Right lobe of liver (tissue), 6 donors: ENCODE data around the gene HSD17B2. TPM values are rescaled to one million over a fixed set of nuclear protein-coding genes. Genes with fewer than 3 reads are reported as not detected.

ENCODE experiments used
- ATAC-seq, 4 donors: fragments of 200-7000 bp; cut with Tn5 transposase; one replicate each; pipeline ENCODE4 v1.9.1; 2020; ENCODE audit warnings: mild to moderate bottlenecking in 4 of 4, moderate library complexity in 4 of 4
- DNase-seq, 3 donors: peaks; one replicate each; pipeline ENCODE4 v3.0.0-alpha.2; 2020
- H3K27ac ChIP-seq, 3 donors: fragments of 200-600 bp; one replicate each; pipeline ENCODE4 v1.8.0; 2022
- H3K27me3 ChIP-seq, 2 donors: fragments of 200-600 bp; one replicate each; pipeline ENCODE4 v1.8.0; 2022
- H3K36me3 ChIP-seq, 4 donors: fragments of 200-600 bp; sonication (generic) in 1 of 4; one replicate each; pipeline versions ENCODE4 v1.5.1 to v1.8.0; 2017 to 2022; ENCODE audit warnings: control low read depth in 1 of 4
- H3K4me1 ChIP-seq, 4 donors: fragments of 200-600 bp; sonication (generic) in 1 of 4; one replicate each; pipeline versions ENCODE4 v1.5.1 to v1.8.0; 2017 to 2022; ENCODE audit warnings: control low read depth in 1 of 4
- H3K4me3 ChIP-seq, 3 donors: fragments of 200-600 bp; one replicate each; pipeline ENCODE4 v1.8.0; 2022
- H3K9me3 ChIP-seq, 4 donors: fragments of 200-600 bp; sonication (generic) in 1 of 4; one replicate each; pipeline versions ENCODE4 v1.5.1 to v1.8.0; 2017 to 2022; ENCODE audit warnings: control low read depth in 1 of 4
- CTCF ChIP-seq, 4 donors: fragments of 200-600 bp in 3 of 4; fragments of 450-650 bp in 1 of 4; IDR thresholded peaks; one replicate each; pipeline versions ENCODE4 v1.5.1 to v1.8.0; 2016 to 2022; ENCODE audit warnings: antibody characterized with exemption in 4 of 4, mild to moderate bottlenecking in 2 of 4
- POLR2A ChIP-seq: fragments of 450-650 bp; IDR thresholded peaks from one replicate; pipeline ENCODE4 v1.6.1; 2017; ENCODE audit warnings: antibody characterized with exemption, mild to moderate bottlenecking
- WGBS: methylation state at CpG from one replicate; pipeline ENCODE4 v1.1.6; 2018; ENCODE audit warnings: low coverage, low lambda C conversion rate; ENCODE audit not compliant: insufficient coverage; ENCODE audit errors: missing lambda C conversion rate; 5-methylcytosine and 5-hydroxymethylcytosine counted together
- intact Hi-C, 2 donors: fragments of 100-400 bp; cut with DNase I; formaldehyde crosslinking; loops; one replicate each; pipeline versions ENCODE4 v1.11.2 to v1.14.1; 2022
- total RNA-seq, 6 experiments: library from RNA; depleted of rRNA in 2 of 6; stranded (reverse); fragments of >200 nt in 2 of 6; fragmentation: NEBNext Ultra II Directional in 3 of 6; extraction: Animal tissue kit (Norgen Biotek cat#: 25700) in 3 of 6; gene quantifications; one replicate each; pipeline versions ENCODE4 v1.1.0 to v1.2.4, GENCODE V29; 2016 to 2023
- donor health status: DM: no; HTN: yes; CAD: no.
- donor health status: DM: no; HTN: no; CAD: no.
- donor health status: DM: no; HTN: no; CAD: no.
- donor health status: DM: no; HTN: yes; CAD: no.
- donor health status: DM: no; HTN: yes; CAD: no.

HSD17B2 gene
- total RNA-seq, 6 experiments from 2014 or later, result 65.2 to 144 (median 84.7) TPM

DNA sequence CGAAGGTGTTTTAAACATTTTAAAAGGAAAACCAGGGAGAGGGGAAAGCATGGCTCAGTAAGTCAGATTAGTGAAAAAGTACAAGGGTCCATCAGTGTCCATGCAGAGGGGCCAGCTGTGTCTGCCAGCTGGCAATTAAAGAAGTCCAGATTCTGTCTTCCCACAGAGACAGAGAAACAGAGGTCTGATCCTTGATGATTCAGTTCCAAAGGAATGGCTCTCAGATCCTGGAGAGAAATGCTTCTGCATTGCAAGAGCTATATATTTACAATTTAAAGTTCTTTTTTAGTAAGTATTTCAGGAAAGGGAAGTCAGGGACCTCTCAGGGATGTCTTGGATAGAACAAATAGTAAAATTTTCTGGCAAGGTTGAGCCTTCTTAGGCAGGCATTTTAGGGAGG is 56.2 kb downstream of the HSD17B2 start:
- H3K9me3 ChIP-seq, result no peaks in the 10 kb centered on the region
- DNase-seq (no peak), ATAC-seq (no peak)
- no peak overlapping the region for H3K27ac ChIP-seq
- H3K36me3 ChIP-seq, result peaks cover 0 to 49% (median 12%) of the 10 kb centered on the region in 4 donors
- no peak overlapping the region for H3K4me3 ChIP-seq
- H3K27me3 ChIP-seq, result no peaks in the 10 kb centered on the region
- WGBS, result no CpG with 5 or more reads among the region's 1 CpG
- TF ChIP-seq CTCF (IDR thresholded peaks at IDR 0.05) (no peak), POLR2A (no peak)
- intact Hi-C loops, result no loop called here
- peaks cover 0 to 21% (median 8%) of the 10 kb centered on the region in 4 donors for H3K4me1 ChIP-seq

- 88% methylated on average over 2 of the region's 2 CpGs for WGBS
- intact Hi-C loops, result no loop called here
Measured at GRCh38 chr16:82092711-82093110, 57.7 kb downstream of the HSD17B2 start.

DNA sequence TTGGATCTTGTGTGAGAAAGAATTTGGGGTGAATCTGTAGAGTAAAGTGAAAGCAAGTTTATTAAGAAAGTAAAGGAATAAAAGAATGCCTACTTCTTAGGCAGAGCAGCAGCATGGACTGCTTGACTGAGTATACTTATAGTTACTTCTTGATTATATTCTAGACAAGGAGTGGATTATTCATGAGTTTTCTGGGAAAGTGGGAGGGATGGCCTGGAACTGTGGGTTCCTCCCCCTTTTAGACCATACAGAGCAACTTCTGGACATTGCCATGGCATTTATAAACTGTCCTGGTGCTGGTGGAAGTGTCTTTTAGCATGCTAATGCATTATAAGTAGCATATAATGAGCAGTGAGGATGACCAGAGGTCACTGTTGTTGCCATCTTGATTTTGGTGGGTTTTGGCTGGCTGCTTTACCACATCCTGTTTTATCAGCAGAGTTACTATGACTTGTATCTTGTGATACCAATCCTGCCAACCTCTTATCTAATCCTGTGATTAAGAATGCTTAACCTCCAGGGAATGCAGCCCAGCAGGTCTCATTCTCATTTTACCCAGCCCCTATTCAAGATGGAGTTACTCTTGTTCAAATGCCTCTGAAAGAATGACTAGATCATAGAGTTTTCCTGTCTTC is 58.7 kb downstream of the HSD17B2 start:
- H3K27ac ChIP-seq, result no peak overlapping the region
- no peak for TF ChIP-seq POLR2A
- TF ChIP-seq CTCF (IDR thresholded peaks at IDR 0.05), result no peak
- DNase-seq (no peak), ATAC-seq (no peak)
- no peak overlapping the region for H3K4me3 ChIP-seq
- H3K36me3 ChIP-seq, result peaks cover 0 to 66% (median 13%) of the 10 kb centered on the region in 4 donors
- intact Hi-C loops, result no loop called here
- peaks cover 0 to 3% (median 0%) of the 10 kb centered on the region in 4 donors for H3K4me1 ChIP-seq
- H3K27me3 ChIP-seq, result no peaks in the 10 kb centered on the region
- no peaks in the 10 kb centered on the region for H3K9me3 ChIP-seq

More at GRCh38 chr16:82092711-82093110, 57.7 kb downstream of the HSD17B2 start:
- no peaks in the 10 kb centered on the region for H3K27me3 ChIP-seq
- H3K27ac ChIP-seq, result no peak overlapping the region
- TF ChIP-seq POLR2A (no peak), CTCF (IDR thresholded peaks at IDR 0.05) (no peak)
- peaks cover 0 to 13% (median 3%) of the 10 kb centered on the region in 4 donors for H3K4me1 ChIP-seq
- ATAC-seq (no peak), DNase-seq (no peak)
- no peaks in the 10 kb centered on the region for H3K9me3 ChIP-seq
- no peak overlapping the region for H3K4me3 ChIP-seq
- peaks cover 0 to 55% (median 12%) of the 10 kb centered on the region in 4 donors for H3K36me3 ChIP-seq

DNA sequence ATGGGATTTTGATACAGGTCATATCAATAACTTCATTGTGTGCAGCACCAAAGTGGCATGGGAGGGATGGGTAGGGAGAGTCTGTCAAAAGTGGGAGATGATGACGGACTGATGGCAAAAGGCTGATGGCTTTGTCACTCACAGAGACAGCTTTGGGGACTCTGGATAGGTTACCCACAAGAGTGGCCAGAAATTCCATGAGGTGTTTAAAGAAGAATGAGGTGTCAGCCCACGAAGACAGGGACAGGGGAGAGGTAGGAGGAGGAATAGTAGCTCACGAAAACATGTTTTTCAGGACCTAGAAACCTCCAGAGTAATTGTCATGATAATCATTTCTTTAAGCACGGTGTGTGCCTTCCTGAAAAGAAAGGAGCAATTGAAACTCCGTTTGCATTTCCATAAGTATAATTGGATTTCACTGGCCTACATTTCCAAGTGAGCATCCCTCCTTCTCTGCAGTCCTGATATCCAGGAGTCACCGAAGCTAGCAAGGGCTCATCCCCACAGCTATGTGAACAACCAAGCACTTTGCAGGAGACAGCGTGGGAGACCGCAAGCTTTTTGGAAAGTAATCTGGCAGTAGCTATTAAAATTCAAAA is 60.0 kb downstream of the HSD17B2 start:
- TF ChIP-seq CTCF (IDR thresholded peaks at IDR 0.05), result no peak
- no peak for TF ChIP-seq POLR2A
- no peak for DNase-seq
- H3K4me3 ChIP-seq, result no peak overlapping the region
- 65% methylated on average over 7 of the region's 8 CpGs for WGBS
- ATAC-seq, result no peak
- H3K27ac ChIP-seq, result no peak overlapping the region
- no peaks in the 10 kb centered on the region for H3K27me3 ChIP-seq
- intact Hi-C loops, result no loop called here
- H3K9me3 ChIP-seq, result no peaks in the 10 kb centered on the region
- no peaks in the 10 kb centered on the region for H3K4me1 ChIP-seq
- H3K36me3 ChIP-seq, result peaks cover 0 to 69% (median 14%) of the 10 kb centered on the region in 4 donors
